ENCODE measurements around the gene RPS27. TPM values are rescaled to one million over a fixed set of nuclear protein-coding genes. Genes with fewer than 3 reads are reported as not detected.
A peak's percentile ranks its signal among the peaks of the same experiment; 100 is the strongest.

Gene RPS27
- total and polyA plus RNA-seq, 2 of the 13 experiments (the other 11 are each of a cell fraction or from before 2014, with no cell fraction given), result 3,737 to 9,964 TPM

DNA sequence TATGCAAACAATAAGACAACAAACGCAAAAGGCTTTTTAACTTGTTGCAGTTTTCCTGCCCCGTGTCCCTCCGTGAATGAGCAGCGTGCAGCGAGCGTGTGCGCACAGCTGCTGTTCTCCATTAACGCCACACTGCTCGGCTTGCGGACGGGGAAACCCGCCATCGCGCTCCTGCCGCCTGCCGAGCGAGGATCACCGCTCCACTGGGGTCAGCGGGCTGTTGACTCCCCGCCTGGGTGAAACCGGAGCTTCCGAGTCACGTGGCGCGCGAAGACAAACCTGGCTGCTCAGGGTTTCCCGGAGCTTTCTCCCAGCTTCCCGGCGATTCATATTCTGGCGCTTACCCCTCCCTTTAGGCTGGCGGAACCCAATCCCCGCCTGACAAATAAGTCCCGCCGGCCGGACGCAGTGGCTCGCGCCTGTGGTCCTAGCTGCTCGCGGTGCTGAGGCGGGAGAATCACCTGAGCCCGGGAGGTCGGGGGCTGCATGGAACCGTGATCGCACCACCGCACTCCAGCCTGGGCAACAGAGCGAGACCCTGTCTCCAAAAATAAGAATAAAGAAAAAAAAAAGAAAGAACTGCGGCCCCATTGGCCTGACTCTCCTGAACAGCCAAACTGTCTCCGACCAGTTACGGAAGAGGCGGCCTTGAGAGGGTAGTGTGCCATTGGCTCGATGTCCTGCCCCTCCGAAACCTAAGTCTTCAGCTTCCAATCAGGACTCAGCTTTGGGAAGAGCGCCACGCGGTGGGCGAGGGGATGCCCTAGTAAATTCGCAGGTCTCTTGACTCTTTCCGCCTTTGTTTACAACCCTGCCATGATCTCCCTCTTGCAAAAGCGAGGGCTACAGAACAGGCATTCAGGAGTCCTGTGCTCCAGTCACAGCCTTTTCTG, 23.2 kb upstream of the RPS27 start, which contains the start of gene CREB3L4 (continued):
- peak; percentile 93 for TF ChIP-seq ZNF616 (CRISPR knock-in tag; IDR thresholded peaks at IDR 0.05; ENCODE audit: low read depth)
- TF ChIP-seq, protein P1, sequence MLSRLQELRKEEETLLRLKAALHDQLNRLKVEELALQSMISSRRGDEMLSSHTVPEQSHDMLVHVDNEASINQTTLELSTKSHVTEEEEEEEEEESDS (CRISPR knock-in tag; IDR thresholded peaks at IDR 0.05; ENCODE audit: borderline replicate concordance), result no peak
- TF ChIP-seq, protein P2, sequence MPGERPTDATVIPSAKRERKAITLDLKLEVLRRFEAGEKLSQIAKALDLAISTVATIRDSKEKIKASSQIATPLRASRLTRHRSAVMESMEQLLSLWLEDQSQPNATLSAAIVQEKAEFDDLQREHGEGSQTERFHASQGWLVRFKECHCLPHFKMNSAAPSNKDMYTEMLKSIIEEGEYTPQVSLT (CRISPR knock-in tag; IDR thresholded peaks at IDR 0.05; ENCODE audit: borderline replicate concordance, low read depth), result no peak
- peak; percentile 19; the same call in 1 of the 2 replicates for TF ChIP-seq ZNF598 (CRISPR knock-in tag; IDR thresholded peaks at IDR 0.05; ENCODE audit: borderline replicate concordance)
- TF ChIP-seq JARID2 (CRISPR knock-in tag; IDR thresholded peaks at IDR 0.05; ENCODE audit: insufficient replicate concordance), result no peak
- peak; percentile 91; the same call in 1 of the 2 replicates for TF ChIP-seq ZNF788 (CRISPR knock-in tag; IDR thresholded peaks at IDR 0.05; ENCODE audit: borderline replicate concordance)
- no peak for TF ChIP-seq ZNF557 (CRISPR knock-in tag; IDR thresholded peaks at IDR 0.05)
- TF ChIP-seq ZMYM3 (CRISPR knock-in tag; IDR thresholded peaks at IDR 0.05), result peak; percentile 90
- TF ChIP-seq ZNF143 (CRISPR knock-in tag; IDR thresholded peaks at IDR 0.05), result peak; percentile 53; the same call in 1 of the 2 replicates
- TF ChIP-seq ZNF720 (CRISPR knock-in tag; IDR thresholded peaks at IDR 0.05), result no peak
- no peak for TF ChIP-seq ZNF777 (CRISPR knock-in tag; IDR thresholded peaks at IDR 0.05)
- peak; percentile 30; the same call in 1 of the 2 replicates for TF ChIP-seq ZNF614 (CRISPR knock-in tag; IDR thresholded peaks at IDR 0.05; ENCODE audit: borderline replicate concordance)
- TF ChIP-seq, protein P3, sequence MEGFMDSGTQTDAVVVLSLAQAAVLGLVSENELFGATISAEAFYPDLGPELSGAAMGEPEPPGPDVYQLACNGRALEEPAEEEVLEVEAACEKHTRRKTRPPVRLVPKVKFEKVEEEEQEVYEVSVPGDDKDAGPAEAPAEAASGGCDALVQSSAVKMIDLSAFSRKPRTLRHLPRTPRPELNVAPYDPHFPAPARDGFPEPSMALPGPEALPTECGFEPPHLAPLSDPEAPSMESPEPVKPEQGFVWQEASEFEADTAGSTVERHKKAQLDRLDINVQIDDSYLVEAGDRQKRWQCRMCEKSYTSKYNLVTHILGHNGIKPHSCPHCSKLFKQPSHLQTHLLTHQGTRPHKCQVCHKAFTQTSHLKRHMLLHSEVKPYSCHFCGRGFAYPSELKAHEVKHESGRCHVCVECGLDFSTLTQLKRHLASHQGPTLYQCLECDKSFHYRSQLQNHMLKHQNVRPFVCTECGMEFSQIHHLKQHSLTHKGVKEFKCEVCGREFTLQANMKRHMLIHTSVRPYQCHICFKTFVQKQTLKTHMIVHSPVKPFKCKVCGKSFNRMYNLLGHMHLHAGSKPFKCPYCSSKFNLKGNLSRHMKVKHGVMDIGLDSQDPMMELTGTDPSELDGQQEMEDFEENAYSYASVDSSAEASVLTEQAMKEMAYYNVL (CRISPR knock-in tag; IDR thresholded peaks at IDR 0.05; ENCODE audit: borderline replicate concordance), result peak; percentile 58; the same call in 1 of the 2 replicates
- peak; percentile 79; the same call in 1 of the 2 replicates for TF ChIP-seq ZNF564 (CRISPR knock-in tag; IDR thresholded peaks at IDR 0.05)
- TF ChIP-seq MTF1 (CRISPR knock-in tag; IDR thresholded peaks at IDR 0.05), result no peak
- no peak; the same call in 1 of the 2 replicates for TF ChIP-seq ZSCAN12 (CRISPR knock-in tag; IDR thresholded peaks at IDR 0.05)
- TF ChIP-seq, protein P4, sequence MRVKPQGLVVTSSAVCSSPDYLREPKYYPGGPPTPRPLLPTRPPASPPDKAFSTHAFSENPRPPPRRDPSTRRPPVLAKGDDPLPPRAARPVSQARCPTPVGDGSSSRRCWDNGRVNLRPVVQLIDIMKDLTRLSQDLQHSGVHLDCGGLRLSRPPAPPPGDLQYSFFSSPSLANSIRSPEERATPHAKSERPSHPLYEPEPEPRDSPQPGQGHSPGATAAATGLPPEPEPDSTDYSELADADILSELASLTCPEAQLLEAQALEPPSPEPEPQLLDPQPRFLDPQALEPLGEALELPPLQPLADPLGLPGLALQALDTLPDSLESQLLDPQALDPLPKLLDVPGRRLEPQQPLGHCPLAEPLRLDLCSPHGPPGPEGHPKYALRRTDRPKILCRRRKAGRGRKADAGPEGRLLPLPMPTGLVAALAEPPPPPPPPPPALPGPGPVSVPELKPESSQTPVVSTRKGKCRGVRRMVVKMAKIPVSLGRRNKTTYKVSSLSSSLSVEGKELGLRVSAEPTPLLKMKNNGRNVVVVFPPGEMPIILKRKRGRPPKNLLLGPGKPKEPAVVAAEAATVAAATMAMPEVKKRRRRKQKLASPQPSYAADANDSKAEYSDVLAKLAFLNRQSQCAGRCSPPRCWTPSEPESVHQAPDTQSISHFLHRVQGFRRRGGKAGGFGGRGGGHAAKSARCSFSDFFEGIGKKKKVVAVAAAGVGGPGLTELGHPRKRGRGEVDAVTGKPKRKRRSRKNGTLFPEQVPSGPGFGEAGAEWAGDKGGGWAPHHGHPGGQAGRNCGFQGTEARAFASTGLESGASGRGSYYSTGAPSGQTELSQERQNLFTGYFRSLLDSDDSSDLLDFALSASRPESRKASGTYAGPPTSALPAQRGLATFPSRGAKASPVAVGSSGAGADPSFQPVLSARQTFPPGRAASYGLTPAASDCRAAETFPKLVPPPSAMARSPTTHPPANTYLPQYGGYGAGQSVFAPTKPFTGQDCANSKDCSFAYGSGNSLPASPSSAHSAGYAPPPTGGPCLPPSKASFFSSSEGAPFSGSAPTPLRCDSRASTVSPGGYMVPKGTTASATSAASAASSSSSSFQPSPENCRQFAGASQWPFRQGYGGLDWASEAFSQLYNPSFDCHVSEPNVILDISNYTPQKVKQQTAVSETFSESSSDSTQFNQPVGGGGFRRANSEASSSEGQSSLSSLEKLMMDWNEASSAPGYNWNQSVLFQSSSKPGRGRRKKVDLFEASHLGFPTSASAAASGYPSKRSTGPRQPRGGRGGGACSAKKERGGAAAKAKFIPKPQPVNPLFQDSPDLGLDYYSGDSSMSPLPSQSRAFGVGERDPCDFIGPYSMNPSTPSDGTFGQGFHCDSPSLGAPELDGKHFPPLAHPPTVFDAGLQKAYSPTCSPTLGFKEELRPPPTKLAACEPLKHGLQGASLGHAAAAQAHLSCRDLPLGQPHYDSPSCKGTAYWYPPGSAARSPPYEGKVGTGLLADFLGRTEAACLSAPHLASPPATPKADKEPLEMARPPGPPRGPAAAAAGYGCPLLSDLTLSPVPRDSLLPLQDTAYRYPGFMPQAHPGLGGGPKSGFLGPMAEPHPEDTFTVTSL (CRISPR knock-in tag; IDR thresholded peaks at IDR 0.05; ENCODE audit: borderline replicate concordance), result peak; percentile 41; the same call in 1 of the 2 replicates
- peak; percentile 51; the same call in 1 of the 2 replicates for TF ChIP-seq ZBTB8A (CRISPR knock-in tag; IDR thresholded peaks at IDR 0.05; ENCODE audit: borderline replicate concordance, low read depth)
- peak; percentile 93 for TF ChIP-seq ZNF772 (CRISPR knock-in tag; IDR thresholded peaks at IDR 0.05)
- peak; percentile 49 for TF ChIP-seq GATAD2A (CRISPR knock-in tag; IDR thresholded peaks at IDR 0.05)
- peak; percentile 52 for TF ChIP-seq MEIS2 (CRISPR knock-in tag; IDR thresholded peaks at IDR 0.05)
